GM12892 (cell line): ENCODE results near the gene MS4A6E.

ENCODE experiments used
- POLR2AphosphoS5 ChIP-seq: IDR thresholded peaks from 2 replicates; pipeline ENCODE4 v1.6.1; 2011; ENCODE audit warnings: low read depth, low read length, control low read depth
- TAF1 ChIP-seq: IDR thresholded peaks from 2 replicates; pipeline ENCODE4 v1.6.1; 2011; ENCODE audit warnings: low read depth, mild to moderate bottlenecking, control low read depth, low read length, borderline replicate concordance

DNA sequence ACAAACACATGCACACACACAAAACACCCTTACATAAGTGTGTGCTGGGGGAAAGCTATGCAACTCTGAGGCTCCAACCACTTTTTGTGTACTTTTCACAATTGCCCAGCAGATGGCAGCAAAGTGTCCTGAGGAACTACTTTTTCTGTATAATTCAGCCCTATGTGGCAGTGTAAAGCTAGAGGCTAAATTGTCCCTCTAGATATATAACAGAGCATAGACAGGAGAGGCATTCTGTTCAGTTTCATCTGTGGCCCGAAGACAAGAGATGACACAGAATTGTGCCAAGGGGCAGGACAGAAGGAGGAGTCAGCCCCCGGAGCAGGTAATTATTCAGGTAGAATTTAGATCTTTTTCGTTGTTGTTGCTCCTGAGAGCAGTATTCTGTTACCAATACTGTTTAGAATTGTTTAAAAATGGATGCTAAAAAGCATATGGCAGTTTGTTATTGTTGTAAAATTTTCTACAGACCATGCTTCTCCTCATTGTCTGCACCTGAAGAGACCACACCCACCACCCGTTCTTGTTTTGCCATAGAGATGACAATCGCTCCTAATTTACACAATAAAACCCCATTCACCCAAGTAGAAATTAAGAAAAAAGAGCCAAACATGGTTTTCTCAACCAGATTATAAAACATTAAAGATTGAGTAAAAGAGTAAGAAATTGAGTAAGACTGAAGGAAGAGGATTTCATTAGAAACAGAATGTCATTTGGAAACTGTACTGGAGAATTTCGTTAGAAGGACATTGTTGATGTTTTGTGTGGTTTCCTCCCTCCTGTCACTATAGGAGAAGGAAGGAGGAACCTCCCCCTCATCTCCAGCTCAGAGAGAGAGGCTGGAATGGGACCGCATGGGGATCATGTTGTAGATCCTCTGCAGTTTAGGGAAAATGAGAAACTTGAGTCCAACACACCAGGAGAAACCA lies 36.8 kb downstream of the MS4A6E start:
- TF ChIP-seq TAF1 (no peak), POLR2AphosphoS5 (no peak)
